ENCODE results near the gene APC2.

Gene APC2

GRCh38 chr19:1447944-1448343, 2.0 kb upstream of the APC2 start:
- DNase-seq, result no peak

DNA sequence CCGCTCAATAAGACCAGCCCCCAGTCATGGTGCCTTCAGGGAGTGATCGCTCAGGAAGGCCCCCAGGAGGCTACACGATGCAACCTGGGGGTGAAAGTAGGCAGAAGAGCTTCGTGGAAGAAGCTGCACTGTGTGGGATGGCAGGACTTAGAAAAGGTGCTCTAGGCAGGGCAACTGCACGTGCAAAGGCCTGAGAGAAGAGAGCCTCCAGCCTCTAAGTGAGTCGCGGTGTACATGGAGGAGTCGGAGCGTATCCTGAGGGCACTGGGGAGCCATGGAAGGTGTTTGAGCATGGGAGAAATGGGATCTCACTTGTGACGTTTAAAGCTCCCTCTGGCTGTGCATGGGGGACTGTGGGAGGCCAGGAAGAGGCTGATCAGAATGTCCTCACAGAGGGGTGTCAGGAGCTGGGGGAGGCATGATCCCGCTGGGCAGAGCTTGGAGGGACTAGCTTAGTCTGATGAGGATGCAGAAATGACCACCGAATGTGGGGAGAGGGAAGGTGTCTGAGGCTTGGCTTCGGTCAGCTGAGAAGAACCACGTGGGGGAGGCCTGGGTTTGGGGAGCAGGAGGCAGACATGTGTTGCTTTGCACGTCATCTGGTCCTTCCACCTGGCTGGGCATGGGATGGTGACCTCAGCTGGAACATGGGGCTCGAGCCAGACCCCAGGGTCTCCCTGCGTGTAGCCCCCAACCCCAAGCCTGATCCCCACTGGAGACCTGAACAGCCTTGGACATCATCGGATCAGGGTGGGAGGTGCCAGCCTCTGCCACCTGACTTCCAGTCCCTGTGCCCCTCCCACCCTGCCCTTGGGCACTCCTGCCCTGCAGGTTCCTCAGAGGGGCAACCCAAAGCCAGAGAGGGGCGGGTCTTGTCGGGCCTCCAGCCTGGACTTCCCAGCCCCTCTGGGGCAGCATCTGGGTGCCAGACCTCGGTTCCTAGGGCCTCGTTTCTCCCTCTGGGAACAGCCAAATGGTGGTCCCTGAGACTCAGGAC, 1.1 kb downstream of the APC2 start:
- DNase-seq, result no peak

DNA sequence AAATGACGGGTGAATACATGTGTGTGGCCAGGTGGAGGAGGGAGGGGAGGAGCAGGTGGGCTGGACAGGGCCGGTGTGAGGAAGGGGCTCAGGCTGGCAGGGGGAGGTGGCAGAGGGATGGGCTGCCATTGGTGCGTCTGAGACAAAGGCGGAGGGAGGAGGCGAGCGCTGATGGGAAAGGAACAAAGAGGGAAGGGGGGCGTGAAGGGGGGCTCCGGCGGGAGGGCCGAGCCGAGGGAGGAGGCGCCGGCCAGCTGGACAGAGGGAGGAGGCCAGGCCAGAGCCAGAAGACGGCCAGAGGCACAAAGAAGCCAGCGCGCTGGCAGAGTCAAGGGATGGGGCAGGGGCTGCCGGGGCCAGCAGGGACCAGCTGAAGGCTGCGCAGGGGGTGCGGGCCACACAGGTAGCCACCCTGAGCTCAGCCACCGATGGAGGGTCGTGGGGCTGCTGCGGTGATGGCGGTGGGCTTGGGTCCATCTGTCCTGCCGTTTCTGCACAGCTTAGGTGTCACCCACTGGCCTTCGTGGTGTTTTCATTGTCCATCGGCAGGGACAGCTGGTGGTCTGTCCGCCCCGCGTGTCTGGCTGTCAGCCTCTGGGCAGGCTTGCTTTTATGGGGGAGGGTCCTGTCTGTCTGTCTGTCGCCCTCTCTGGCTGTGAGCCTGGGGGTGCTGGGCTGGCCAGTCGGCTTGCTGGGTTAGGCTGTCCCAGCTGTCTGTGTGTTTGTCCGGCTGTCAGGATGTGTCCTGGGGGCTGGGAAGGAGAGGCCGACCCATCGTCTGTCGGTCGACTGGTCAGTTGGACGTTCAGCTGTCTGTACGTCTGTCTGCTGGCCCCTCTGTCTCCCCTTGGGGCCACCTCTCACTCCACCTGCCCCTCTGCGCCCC, 2.2 kb downstream of the APC2 start:
- DNase-seq, result no peak

GRCh38 chr19:1452802-1453524, 3.0 kb downstream of the APC2 start:
- no peak for DNase-seq

DNA sequence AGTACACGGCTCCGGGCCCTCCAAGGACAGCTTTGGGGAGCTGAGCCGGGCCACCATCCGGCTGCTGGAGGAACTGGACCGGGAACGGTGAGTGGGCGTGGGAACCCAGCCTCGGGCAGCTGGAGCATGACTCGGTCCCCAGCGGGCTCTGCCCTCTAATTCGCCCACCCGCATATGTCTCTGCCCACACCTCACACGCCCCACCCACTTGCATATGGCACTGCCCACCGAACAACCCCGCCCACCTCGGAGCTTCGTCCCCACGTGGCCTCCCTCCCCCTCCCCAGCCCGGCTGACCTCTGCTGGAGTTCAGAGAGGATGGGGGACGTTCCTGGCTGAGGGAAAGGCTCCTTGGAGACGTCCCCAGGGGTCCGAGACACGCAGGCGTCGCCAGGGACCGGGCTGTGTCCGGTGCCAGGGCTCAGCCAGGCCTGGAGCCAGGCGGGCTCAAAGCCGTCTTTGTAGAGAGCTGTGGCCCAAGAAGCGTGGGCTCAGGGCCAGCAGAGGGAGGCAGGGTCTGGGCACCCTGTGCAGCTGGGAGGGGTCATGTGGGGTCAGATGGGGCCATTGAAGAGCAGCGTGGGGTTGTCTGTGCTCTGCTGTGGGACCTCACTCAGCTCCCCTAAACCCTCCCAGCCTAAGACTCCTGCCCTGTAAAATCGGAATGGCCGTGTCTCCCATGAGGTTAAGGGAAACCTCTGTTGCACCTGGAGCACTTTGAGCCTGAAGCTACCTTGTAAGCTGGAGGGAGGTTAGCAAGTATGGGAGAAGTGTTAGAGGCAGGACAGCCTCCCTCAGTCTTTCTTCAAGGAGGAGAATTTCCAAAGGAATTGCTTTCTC, 3.8 kb downstream of the APC2 start:
- DNase-seq, result no peak

GRCh38 chr19:1455002-1455335, 5.0 kb downstream of the APC2 start:
- DNase-seq, result no peak

DNA sequence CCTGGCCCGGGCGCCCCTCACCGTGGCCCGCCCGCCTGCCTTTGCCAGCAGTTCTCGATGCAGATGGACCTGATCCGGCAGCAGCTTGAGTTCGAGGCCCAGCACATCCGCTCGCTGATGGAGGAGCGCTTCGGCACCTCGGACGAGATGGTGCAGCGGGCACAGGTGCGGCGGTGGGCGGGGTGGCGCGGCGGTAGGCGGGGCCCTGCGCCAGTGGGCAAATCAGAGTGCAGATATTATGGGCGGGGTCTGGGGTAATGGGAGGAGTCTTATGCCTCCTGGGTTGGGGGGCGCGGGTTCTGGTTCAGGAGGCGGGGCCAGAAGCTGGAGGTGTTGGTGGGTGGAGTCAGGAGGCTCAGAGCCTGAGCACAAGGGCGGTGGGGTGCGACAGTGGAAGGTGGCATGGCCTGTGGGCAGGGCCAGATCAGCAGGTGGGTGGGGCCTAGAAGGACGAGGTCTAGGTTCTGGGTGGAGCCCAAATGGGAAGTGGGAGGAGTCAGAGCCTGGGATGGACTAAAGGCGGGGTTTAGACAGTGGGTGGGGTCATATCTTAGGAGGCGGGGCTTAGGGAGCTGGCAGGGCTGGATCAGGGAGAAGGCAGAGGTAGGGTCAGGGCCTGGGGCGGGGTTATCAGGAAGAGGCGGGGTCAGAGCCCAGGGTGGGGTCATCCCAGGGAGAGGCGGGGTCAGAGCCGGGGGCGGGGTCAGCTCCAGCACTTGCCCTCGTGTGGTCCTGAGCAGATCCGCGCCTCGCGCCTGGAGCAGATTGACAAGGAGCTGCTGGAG, 5.6 kb downstream of the APC2 start:
- no peak for DNase-seq

GRCh38 chr19:1456121-1456900, 6.4 kb downstream of the APC2 start:
- DNase-seq, result no peak

GRCh38 chr19:1457031-1457739, 7.3 kb downstream of the APC2 start:
- DNase-seq, result no peak

DNA sequence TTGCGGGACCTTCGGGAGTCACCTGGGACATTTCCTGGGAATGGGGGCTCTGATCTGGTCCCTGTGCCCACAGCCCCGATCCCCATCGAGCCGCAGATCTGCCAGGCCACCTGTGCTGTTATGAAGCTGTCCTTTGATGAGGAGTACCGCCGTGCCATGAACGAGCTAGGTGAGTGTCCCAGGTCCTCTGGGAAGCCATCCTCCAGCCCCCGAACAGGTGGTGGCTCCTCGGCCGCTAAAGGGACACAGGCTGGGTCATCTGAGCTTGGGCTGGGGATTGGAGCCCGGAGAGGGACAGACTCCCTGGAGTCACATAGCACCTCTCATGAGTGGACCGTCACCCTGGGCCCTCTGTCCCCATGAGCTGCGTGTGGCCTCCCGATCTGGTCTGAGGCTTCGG, 8.0 kb downstream of the APC2 start:
- DNase-seq, result no peak

DNA sequence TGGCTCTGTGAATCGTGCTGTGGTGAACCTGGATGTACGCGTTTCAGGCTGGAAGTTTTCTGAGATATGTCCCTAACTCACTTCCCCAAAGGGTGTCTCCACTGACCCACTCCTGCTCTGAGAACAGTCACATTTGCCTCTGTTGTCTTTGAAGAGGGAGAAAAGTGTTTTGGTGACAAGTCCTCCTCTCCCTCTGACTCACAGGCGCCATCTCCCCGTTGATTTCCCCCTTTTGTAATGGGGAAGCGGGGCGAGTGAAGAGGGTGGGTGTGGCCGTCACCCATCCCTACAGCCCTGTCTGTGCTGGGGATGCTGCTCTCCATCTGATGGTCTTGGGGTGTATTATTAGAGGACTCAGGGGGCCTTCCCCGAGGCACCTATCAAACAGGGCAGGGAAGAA, 9.6 kb downstream of the APC2 start:
- DNase-seq, result no peak

GRCh38 chr19:1460033-1460995, 10.4 kb downstream of the APC2 start:
- no peak for DNase-seq

GRCh38 chr19:1461862-1462261, 11.9 kb downstream of the APC2 start:
- DNase-seq, result no peak

DNA sequence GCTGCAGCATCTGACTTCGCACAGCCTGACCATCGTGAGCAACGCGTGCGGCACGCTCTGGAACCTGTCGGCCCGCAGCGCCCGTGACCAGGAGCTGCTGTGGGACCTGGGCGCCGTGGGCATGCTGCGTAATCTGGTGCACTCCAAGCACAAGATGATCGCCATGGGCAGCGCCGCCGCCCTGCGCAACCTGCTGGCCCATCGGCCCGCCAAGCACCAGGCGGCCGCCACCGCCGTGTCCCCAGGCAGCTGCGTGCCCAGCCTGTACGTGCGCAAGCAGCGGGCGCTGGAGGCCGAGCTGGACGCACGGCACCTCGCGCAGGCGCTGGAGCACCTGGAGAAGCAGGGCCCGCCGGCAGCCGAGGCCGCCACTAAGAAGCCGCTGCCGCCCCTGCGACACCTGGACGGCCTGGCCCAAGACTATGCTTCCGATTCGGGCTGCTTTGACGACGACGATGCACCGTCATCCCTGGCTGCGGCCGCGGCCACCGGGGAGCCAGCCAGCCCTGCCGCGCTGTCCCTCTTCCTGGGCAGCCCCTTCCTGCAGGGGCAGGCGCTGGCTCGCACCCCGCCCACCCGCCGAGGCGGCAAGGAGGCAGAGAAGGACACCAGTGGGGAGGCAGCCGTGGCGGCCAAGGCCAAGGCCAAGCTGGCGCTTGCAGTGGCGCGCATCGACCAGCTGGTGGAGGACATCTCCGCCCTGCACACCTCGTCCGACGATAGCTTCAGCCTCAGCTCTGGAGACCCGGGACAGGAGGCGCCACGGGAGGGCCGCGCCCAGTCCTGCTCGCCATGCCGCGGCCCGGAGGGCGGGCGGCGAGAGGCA, 15.5 kb downstream of the APC2 start:
- no peak for DNase-seq

DNA sequence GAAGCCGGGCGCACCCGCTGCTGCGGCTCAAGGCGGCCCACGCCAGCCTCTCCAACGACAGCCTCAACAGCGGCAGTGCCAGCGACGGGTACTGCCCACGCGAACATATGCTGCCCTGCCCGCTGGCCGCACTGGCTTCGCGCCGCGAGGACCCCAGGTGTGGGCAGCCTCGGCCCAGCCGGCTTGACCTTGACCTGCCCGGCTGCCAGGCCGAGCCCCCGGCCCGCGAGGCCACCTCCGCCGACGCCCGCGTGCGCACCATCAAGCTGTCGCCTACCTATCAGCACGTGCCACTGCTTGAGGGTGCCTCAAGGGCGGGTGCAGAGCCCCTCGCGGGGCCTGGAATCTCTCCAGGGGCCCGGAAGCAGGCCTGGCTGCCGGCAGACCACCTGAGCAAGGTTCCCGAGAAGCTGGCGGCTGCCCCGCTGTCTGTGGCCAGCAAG, 16.1 kb downstream of the APC2 start:
- no peak for DNase-seq

DNA sequence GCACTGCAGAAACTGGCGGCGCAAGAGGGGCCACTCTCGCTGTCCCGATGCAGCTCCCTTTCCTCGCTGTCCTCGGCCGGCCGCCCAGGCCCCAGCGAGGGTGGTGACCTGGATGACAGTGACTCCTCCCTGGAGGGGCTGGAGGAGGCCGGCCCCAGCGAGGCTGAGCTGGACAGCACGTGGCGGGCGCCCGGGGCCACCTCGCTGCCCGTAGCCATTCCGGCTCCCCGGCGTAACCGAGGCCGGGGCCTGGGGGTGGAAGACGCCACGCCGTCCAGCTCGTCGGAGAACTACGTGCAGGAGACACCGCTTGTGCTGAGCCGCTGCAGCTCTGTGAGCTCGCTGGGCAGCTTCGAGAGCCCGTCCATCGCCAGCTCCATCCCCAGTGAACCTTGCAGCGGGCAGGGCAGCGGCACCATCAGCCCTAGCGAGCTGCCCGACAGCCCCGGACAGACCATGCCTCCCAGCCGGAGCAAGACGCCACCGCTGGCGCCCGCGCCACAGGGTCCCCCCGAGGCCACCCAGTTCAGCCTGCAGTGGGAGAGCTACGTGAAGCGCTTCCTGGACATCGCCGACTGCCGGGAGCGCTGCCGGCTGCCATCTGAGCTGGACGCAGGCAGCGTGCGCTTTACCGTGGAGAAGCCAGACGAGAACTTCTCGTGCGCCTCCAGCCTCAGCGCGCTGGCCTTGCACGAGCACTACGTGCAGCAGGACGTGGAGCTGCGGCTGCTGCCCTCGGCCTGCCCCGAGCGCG, 16.7 kb downstream of the APC2 start:
- no peak for DNase-seq

- no peak for DNase-seq
Measured at GRCh38 chr19:1467215-1467489, 17.2 kb downstream of the APC2 start.

Data from activated CD4-positive, alpha-beta T cell treated with anti-CD3 and anti-CD28 coated beads, Interleukin-2, amount 50 U/mL, for 4 hours (primary cell).